GM19351 (cell line): Measurements from ENCODE around the gene MEIS2.
A peak's percentile ranks its signal among the peaks of the same experiment; 100 is the strongest.

Experiments used
- ATAC-seq: cut with Tn5 transposase; IDR thresholded peaks from one replicate; pipeline ENCODE4 v1.9.1; 2021; ENCODE audit warnings: mild to moderate bottlenecking, moderate library complexity; ENCODE audit not compliant: unreplicated experiment

The MEIS2 gene

GRCh38 chr15:37100109-37100965, at the start of gene MEIS2:
MEIS2 (minus strand) TSS chr15:37100549; CDS start chr15:37099466, 1,083 bp downstream.
- peak; percentile 41 for ATAC-seq

- no peak for ATAC-seq
Measured at GRCh38 chr15:37149146-37149545, 48.8 kb upstream of the MEIS2 start.

- no peak for ATAC-seq
Measured at GRCh38 chr15:37148714-37149113, 48.4 kb upstream of the MEIS2 start.

- ATAC-seq: no peak
Measured at GRCh38 chr15:37143351-37143750, 43.0 kb upstream of the MEIS2 start.

- ATAC-seq: no peak
Measured at GRCh38 chr15:37142371-37142770, 42.0 kb upstream of the MEIS2 start.

- ATAC-seq: no peak
Measured at GRCh38 chr15:37140531-37141058, 40.2 kb upstream of the MEIS2 start.

GRCh38 chr15:37138591-37139215, 38.4 kb upstream of the MEIS2 start:
- ATAC-seq: no peak

- ATAC-seq: no peak
Measured at GRCh38 chr15:37137221-37137620, 36.9 kb upstream of the MEIS2 start.

GRCh38 chr15:37136666-37137065, 36.3 kb upstream of the MEIS2 start:
- no peak for ATAC-seq

GRCh38 chr15:37135225-37135624, 34.9 kb upstream of the MEIS2 start:
- ATAC-seq: peak; percentile 83

GRCh38 chr15:37134699-37135131, 34.4 kb upstream of the MEIS2 start:
- peak; percentile 61 for ATAC-seq

GRCh38 chr15:37134244-37134643, 33.9 kb upstream of the MEIS2 start:
- no peak for ATAC-seq

- no peak for ATAC-seq
Measured at GRCh38 chr15:37133602-37134001, 33.3 kb upstream of the MEIS2 start.

GRCh38 chr15:37132826-37133417, 32.6 kb upstream of the MEIS2 start:
- ATAC-seq: no peak

GRCh38 chr15:37131621-37132020, 31.3 kb upstream of the MEIS2 start:
- no peak for ATAC-seq

GRCh38 chr15:37130356-37130755, 30.0 kb upstream of the MEIS2 start:
- ATAC-seq: no peak

GRCh38 chr15:37125143-37125542, 24.8 kb upstream of the MEIS2 start:
- ATAC-seq: no peak

GRCh38 chr15:37124331-37124730, 24.0 kb upstream of the MEIS2 start:
- ATAC-seq: no peak

GRCh38 chr15:37122703-37123102, 22.4 kb upstream of the MEIS2 start:
- ATAC-seq: no peak

- no peak for ATAC-seq
Measured at GRCh38 chr15:37121492-37121891, 21.1 kb upstream of the MEIS2 start.

- no peak for ATAC-seq
Measured at GRCh38 chr15:37117030-37117429, 16.7 kb upstream of the MEIS2 start.

GRCh38 chr15:37115538-37115937, 15.2 kb upstream of the MEIS2 start:
- ATAC-seq: no peak
